HG03066 (cell line): ENCODE data around the gene DHX32.

Experiments used
- ATAC-seq: cut with Tn5 transposase; IDR thresholded peaks from one replicate; pipeline ENCODE4 v1.9.1; 2021; ENCODE audit warnings: low read depth; ENCODE audit not compliant: unreplicated experiment

DHX32 gene

GRCh38 chr10:125816548-125816947 lies 64.5 kb downstream of the DHX32 start:
- no peak for ATAC-seq

GRCh38 chr10:125815764-125816163 lies 65.3 kb downstream of the DHX32 start:
- no peak for ATAC-seq

GRCh38 chr10:125812128-125812750 lies 68.9 kb downstream of the DHX32 start:
- ATAC-seq = no peak

- no peak for ATAC-seq
Observed at GRCh38 chr10:125811251-125811650, 69.8 kb downstream of the DHX32 start.

GRCh38 chr10:125808047-125808446 lies 73.0 kb downstream of the DHX32 start:
- no peak for ATAC-seq

- ATAC-seq = no peak
Observed at GRCh38 chr10:125802739-125803138, 78.4 kb downstream of the DHX32 start.

GRCh38 chr10:125802131-125802530 lies 79.0 kb downstream of the DHX32 start:
- no peak for ATAC-seq

GRCh38 chr10:125801574-125801973 lies 79.5 kb downstream of the DHX32 start:
- no peak for ATAC-seq

- no peak for ATAC-seq
Observed at GRCh38 chr10:125799451-125800182, 81.5 kb downstream of the DHX32 start.

- no peak for ATAC-seq
Observed at GRCh38 chr10:125797994-125798662, 83.0 kb downstream of the DHX32 start.

GRCh38 chr10:125797424-125797823 lies 83.7 kb downstream of the DHX32 start:
- no peak for ATAC-seq

- no peak for ATAC-seq
Observed at GRCh38 chr10:125795637-125796190, 85.4 kb downstream of the DHX32 start.

- no peak for ATAC-seq
Observed at GRCh38 chr10:125795128-125795527, 86.0 kb downstream of the DHX32 start.

GRCh38 chr10:125792342-125793300 lies 88.5 kb downstream of the DHX32 start:
- no peak for ATAC-seq

GRCh38 chr10:125788156-125789034 lies 92.7 kb downstream of the DHX32 start:
- no peak for ATAC-seq
